ENCODE results near the gene NAT9.

DNA sequence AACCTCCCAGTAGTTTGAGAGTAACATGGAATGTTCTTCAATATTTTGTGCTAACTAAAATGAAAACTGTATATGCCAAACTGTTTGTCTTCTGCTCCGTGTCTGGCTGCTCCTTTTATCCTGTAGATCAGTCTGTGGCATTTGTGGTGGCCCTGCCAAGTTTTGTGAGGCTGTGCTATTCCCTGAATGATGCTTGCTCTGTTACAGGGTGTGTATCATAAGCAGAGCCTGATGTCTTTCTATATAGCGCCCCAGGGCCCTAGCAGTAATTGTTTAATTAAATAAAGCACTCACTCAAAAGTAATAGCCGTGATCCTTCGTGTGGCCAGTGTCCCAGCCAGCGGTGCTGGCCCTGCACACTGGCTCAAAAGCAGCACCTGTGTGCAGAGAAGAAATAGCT, 27.8 kb upstream of the NAT9 start:
- TF ChIP-seq, protein P1, sequence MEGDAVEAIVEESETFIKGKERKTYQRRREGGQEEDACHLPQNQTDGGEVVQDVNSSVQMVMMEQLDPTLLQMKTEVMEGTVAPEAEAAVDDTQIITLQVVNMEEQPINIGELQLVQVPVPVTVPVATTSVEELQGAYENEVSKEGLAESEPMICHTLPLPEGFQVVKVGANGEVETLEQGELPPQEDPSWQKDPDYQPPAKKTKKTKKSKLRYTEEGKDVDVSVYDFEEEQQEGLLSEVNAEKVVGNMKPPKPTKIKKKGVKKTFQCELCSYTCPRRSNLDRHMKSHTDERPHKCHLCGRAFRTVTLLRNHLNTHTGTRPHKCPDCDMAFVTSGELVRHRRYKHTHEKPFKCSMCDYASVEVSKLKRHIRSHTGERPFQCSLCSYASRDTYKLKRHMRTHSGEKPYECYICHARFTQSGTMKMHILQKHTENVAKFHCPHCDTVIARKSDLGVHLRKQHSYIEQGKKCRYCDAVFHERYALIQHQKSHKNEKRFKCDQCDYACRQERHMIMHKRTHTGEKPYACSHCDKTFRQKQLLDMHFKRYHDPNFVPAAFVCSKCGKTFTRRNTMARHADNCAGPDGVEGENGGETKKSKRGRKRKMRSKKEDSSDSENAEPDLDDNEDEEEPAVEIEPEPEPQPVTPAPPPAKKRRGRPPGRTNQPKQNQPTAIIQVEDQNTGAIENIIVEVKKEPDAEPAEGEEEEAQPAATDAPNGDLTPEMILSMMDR (conservative IDR thresholded peaks at IDR 0.05 in 1 of 2, IDR thresholded peaks at IDR 0.05 in 1 of 2; ENCODE audit: extremely low read depth in 1 of 2, insufficient read depth in 1 of 2, low read depth in 1 of 2, low read length in 2 of 2): no peak
- no peak for TF ChIP-seq EZH2 (IDR thresholded peaks at IDR 0.05; ENCODE audit: borderline replicate concordance, low read length)
